GM23248 (cell line): Measurements from ENCODE around the gene CLRN2.

ENCODE experiments used
- EZH2 ChIP-seq: fragments of 200-600 bp; sonication (generic); IDR thresholded peaks from 2 replicates; pipeline ENCODE4 v1.6.1; 2018; ENCODE audit warnings: antibody characterized with exemption, mild to moderate bottlenecking; ENCODE audit not compliant: insufficient read depth, poor library complexity, severe bottlenecking
- EZH2phosphoT487 ChIP-seq: fragments of 200-600 bp; sonication (generic); IDR thresholded peaks from 2 replicates; pipeline ENCODE4 v1.6.1; 2018; ENCODE audit warnings: antibody characterized with exemption, moderate library complexity, mild to moderate bottlenecking, low read depth; ENCODE audit not compliant: insufficient read depth

DNA sequence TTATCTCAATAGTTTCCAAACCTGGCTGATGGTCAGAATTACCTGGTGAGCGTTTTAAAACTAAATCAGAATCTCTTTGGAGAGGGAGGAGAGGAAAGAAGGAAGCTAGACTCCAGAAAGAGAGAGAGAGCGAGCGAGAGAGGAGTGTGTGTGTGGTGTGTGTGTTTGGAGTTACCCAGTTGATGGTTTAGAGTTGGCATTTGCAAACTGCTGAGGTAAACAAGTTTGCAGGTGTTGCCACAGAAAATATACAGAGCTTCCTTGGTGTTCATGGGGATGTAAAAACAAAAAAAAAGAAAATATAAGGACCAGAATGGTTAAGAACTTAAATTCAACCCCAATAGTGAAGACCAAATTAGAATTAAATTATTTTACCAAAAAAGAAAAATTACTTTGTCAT, 35.6 kb downstream of the CLRN2 start:
- TF ChIP-seq EZH2 (no peak), EZH2phosphoT487 (no peak)
